ENCODE measurements around the gene PAQR7. TPM values are rescaled to one million over a fixed set of nuclear protein-coding genes. Genes with fewer than 3 reads are reported as not detected.
A peak's percentile ranks its signal among the peaks of the same experiment; 100 is the strongest.

PAQR7 gene
- total RNA-seq, 4 donors from 2014 or later, result 2.5 to 8.5 (median 6.4) TPM

DNA sequence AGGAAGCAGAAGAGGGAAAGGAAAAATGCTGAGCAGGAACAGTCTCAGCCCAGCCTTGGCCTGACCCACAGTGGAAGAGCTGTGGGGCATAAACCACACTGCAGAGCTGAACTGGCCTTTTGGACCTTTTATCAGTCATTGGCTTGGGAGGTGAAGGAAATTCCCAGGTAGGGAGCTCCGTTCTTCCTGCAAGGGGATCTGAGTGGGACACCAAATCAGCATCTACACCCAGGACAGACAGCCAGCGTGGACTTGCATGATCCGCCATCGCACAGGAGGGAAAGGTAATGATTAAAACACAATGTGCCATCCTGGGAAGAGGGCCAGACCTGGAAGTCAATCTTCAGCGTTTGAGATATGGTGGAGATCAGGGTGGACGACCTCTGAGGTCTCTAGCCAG, 56.9 kb downstream of the PAQR7 start:
- no peak for DNase-seq
- Histone ChIP-seq H3K36me3 (peaks cover 9 to 14% of the 10 kb centered on the region in 2 donors), H3K27ac (peak overlapping the region in 2 of 3 donors; percentile 81 to 90), H3K4me3 (replicated peaks in 1 of 3) (no peak overlapping the region), H3K27me3 (no peaks in the 10 kb centered on the region), H3K4me1 (peaks cover 29 to 40% of the 10 kb centered on the region in 2 donors), H3K9me3 (no peaks in the 10 kb centered on the region)
- intact Hi-C loops (cut with DNase I), result loop anchor here (10.0 kb wide), 2 partner anchors 394 to 584 kb away; partner anchors contain the start of genes RHCE and SYF2
- TF ChIP-seq, protein P1, sequence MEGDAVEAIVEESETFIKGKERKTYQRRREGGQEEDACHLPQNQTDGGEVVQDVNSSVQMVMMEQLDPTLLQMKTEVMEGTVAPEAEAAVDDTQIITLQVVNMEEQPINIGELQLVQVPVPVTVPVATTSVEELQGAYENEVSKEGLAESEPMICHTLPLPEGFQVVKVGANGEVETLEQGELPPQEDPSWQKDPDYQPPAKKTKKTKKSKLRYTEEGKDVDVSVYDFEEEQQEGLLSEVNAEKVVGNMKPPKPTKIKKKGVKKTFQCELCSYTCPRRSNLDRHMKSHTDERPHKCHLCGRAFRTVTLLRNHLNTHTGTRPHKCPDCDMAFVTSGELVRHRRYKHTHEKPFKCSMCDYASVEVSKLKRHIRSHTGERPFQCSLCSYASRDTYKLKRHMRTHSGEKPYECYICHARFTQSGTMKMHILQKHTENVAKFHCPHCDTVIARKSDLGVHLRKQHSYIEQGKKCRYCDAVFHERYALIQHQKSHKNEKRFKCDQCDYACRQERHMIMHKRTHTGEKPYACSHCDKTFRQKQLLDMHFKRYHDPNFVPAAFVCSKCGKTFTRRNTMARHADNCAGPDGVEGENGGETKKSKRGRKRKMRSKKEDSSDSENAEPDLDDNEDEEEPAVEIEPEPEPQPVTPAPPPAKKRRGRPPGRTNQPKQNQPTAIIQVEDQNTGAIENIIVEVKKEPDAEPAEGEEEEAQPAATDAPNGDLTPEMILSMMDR (IDR thresholded peaks at IDR 0.05), result no peak
- no peak for TF ChIP-seq POLR2A (IDR thresholded peaks at IDR 0.05)
- WGBS, 2 donors, result 65 to 66% methylated on average over 5 to 6 of the region's 6 CpGs

DNA sequence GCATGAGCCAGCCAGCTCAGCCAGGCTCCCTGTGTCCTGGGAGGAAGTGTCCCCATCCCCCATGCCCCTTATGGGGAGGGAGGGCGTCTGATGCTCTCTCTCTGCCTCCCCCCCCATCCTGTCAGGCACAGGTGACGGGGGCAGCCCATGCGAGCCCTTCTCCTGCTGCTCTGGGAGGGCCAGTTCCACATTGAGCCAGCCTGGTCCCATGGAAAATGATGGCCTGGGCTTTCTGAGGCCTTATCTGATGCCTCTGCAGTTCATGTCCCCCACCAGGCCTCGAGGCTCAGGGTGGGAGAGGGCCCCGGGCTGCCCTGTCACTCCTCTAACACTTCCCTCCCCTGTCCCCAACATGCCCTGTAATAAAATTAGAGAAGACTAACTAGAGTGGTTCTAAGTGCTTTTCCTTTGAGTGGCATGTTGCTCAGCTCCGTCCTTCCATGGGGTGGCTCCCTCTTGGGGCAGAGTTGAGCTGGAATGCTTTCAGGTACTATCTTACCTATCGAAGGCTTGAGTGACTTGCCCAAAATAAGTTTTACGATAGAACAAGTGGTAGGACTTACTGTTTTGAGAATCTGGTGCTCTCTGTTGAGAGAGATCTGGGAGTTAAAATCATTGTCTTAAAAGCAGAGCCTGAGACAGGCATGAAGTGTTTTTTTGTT, 57.5 kb downstream of the PAQR7 start:
- peak overlapping the region in 2 of 3 donors; percentile 17 to 81 for H3K27ac ChIP-seq
- peak; percentile 59 to 64 for DNase-seq
- WGBS, 2 donors, result 34 to 49% methylated on average over 6 to 7 of the region's 8 CpGs
- TF ChIP-seq, protein P1 (IDR thresholded peaks at IDR 0.05), result peak in 4 of 6 experiments; percentile 30 to 42 (median 34)
- no peak for TF ChIP-seq POLR2A (IDR thresholded peaks at IDR 0.05)
- H3K4me3 ChIP-seq (replicated peaks in 1 of 3), result no peak overlapping the region
- no peaks in the 10 kb centered on the region for H3K27me3 ChIP-seq
- H3K9me3 ChIP-seq, result no peaks in the 10 kb centered on the region
- intact Hi-C loops (cut with DNase I), result loop anchor here (10.0 kb wide), 2 partner anchors 393 to 583 kb away; partner anchors contain the start of genes RHCE and SYF2
- H3K36me3 ChIP-seq, result peaks cover 10 to 14% of the 10 kb centered on the region in 2 donors
- peaks cover 27 to 36% of the 10 kb centered on the region in 2 donors for H3K4me1 ChIP-seq

DNA sequence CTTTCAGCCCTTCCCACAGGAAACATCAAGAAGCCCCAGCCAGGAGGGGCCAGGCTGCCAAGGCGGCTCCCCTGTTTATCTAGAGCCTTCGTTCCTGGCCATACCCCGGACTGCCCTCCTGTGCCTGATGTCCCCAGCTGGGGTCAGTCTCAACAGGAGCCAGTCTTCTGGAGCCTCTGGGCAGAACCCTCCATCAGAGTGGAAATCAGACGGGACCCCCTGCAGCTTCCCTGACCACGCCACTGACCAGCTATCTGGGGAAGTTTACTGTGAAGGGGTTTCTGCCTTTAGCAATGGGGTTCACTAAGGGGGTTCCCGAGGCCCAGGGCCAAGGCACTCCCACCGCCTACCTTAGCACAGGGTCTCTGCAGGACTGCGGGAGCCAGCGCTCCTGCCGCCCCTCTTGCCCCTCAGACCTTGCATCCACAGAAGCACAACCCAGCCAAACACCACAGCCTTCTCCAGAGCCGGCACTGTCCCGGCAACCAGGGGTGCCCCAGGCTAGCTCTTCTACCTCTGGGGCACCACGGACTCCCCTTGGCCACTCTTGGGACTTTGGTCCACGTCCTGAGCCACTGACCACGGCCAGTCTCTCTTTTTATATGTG, 59.3 kb downstream of the PAQR7 start:
- no peak for TF ChIP-seq POLR2A (IDR thresholded peaks at IDR 0.05)
- TF ChIP-seq, protein P1 (IDR thresholded peaks at IDR 0.05), result no peak
- H3K4me3 ChIP-seq (replicated peaks in 1 of 3), result no peak overlapping the region

GRCh38 chr1:25815208-25816111, 60.0 kb downstream of the PAQR7 start:
- no peak overlapping the region for H3K4me3 ChIP-seq (replicated peaks in 1 of 3)
- H3K27me3 ChIP-seq, result no peaks in the 10 kb centered on the region
- H3K9me3 ChIP-seq, result no peaks in the 10 kb centered on the region
- no peak overlapping the region for H3K27ac ChIP-seq
- TF ChIP-seq, protein P1 (IDR thresholded peaks at IDR 0.05), result no peak
- no peak for TF ChIP-seq POLR2A (IDR thresholded peaks at IDR 0.05)
- peaks cover 10 to 24% of the 10 kb centered on the region in 2 donors for H3K4me1 ChIP-seq
- 91 to 93% methylated on average over 20 to 23 of the region's 24 CpGs for whole genome bisulfite sequencing, 2 donors
- no peak for DNase-seq
- intact Hi-C loops (cut with DNase I), result loop anchor here (10.0 kb wide), 2 partner anchors 391 to 581 kb away; partner anchors contain the start of genes RHCE and SYF2
- peaks cover 16% of the 10 kb centered on the region in 2 donors for H3K36me3 ChIP-seq

More for the DNA sequence above, 59.3 kb downstream of the PAQR7 start:
- peaks cover 16 to 21% of the 10 kb centered on the region in 2 donors for H3K4me1 ChIP-seq
- no peak overlapping the region for H3K27ac ChIP-seq
- WGBS, 2 donors, result 90 to 95% methylated on average over 6 to 15 of the region's 15 CpGs
- H3K36me3 ChIP-seq, result peaks cover 16% of the 10 kb centered on the region in 2 donors
- intact Hi-C loops (cut with DNase I), result loop anchor here (10.0 kb wide), 2 partner anchors 391 to 581 kb away; partner anchors contain the start of genes RHCE and SYF2
- H3K9me3 ChIP-seq, result no peaks in the 10 kb centered on the region
- DNase-seq, result no peak
- no peaks in the 10 kb centered on the region for H3K27me3 ChIP-seq

Data from thyroid gland (tissue), 4 donors.